Effector CD8-positive, alpha-beta T cell (primary cell): ENCODE measurements around the gene IGSF8.
"Not testable (repeated sequence)": the region's sequence is repeated elsewhere in the genome, so short reads cannot be mapped to it uniquely, and the experiment has no call there.

Experiments used
- DNase-seq: peaks from one replicate; lab custom pipeline; 2025; lab: John Stamatoyannopoulos, UW

Gene IGSF8

DNA sequence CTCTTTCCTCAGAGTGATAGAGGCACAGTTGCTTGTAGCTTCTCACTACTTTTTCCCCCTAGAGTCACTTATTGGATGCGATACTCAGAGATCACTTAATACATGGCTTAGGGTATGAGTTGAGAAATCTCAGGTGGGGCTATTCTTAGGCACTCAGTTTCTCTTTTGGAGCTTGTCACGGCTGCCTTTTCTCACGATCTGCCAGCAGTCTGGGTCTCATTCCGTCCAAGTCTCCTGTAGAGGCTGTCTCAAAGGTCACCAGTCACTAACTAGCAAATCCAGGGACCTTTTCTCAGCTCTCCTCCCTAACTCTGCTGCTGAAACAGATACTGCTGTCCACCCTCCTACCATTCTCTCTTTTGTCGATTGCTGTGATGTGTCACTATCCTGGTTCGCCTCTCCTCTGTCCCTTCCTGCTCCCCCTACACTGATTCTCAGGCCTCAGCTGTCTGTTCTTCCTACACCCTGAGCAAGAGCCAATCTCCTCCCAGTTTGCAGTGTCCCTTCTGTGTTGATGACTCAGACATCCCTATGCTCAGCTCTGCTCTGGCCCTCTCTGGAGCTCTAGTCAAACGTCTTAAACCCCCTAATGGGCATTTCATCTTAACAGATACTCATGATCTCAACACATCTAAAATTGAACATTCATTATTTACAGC lies 29.6 kb upstream of the IGSF8 start:
- no peak for DNase-seq

DNA sequence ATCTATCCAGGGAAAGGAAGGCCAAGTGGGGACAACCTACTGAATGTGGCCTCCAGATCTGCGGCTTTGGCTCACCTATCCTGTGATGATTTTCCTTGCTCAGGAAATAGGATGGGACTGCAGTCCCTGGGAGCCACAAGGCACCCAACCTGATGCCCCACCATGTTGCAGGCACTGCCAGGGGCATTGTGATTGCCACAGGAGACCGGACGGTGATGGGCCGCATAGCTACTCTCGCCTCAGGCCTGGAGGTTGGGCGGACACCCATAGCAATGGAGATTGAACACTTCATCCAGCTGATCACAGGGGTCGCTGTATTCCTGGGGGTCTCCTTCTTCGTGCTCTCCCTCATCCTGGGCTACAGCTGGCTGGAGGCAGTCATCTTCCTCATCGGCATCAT lies 29.0 kb upstream of the IGSF8 start:
- no peak for DNase-seq

DNA sequence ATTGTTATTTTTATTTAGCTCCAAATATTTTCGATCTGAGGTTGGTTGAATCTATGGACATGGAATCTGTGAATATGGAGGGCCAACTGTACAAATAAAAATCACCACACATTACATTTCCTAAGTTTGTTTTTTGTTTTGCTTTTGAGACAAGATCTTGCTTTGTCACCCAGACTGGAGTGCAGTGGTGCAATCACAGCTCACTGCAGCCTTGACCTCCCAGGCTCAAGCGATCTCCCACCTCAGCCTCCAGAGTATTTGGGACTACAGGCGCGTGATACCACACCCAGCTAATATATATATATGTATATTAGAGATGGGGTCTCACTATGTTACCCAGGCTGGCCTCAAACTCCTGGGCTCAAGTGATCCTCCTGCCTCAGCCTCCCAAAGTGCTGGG lies 27.9 kb upstream of the IGSF8 start:
- not testable (repeated sequence) for DNase-seq

DNA sequence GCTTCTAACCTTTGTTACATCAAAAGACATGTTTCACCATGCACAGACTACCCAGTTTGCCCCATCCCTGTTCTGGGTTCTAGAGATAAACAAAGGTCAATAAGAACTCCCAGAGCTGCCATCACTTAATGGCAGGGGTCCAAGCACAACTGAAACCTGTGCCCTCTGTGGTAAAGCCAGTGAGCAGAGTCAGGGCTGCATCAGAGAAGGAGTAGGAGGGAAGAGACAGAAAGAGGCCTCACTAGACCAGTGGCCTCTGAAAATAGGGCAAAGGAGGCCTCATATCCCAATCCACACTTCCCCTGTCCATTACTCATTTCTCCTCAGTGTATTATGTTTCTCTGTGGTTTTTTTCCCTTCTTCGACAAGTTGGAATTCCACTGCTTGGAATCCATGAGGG lies 27.3 kb upstream of the IGSF8 start:
- DNase-seq, result no peak

DNA sequence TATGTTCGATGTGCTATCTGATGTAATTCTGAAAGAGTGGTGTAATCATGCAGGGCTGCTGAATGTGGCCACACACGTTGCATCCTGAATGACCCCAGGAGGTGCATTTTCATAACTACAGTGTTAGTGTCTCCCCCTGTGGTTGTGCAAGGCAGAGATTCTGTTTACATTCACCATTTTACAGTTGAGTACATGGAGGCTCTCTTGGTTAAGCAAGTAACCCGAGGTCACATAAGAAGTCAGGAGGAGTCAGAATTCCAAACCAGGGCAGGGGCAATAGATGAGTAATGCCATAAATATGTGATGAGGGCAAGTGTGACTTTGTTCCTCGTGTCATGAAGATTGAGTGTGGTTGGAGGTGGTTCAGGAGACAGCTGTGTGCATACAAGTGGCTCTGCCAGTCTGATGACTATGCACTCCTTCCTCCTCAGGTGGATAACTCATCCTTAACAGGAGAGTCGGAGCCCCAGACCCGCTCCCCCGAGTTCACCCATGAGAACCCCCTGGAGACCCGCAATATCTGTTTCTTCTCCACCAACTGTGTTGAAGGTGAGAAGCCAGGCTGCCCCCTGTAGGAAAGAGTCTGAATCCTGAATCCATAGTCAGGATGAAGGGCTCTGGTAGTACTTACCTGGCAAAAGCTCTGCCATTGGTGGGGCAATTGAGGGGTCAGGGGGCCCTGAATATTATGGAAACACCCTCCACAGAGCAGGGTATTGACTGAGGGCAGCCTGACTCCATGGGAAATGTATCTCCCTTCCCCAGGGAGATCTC lies 26.5 kb upstream of the IGSF8 start:
- DNase-seq, result no peak

DNA sequence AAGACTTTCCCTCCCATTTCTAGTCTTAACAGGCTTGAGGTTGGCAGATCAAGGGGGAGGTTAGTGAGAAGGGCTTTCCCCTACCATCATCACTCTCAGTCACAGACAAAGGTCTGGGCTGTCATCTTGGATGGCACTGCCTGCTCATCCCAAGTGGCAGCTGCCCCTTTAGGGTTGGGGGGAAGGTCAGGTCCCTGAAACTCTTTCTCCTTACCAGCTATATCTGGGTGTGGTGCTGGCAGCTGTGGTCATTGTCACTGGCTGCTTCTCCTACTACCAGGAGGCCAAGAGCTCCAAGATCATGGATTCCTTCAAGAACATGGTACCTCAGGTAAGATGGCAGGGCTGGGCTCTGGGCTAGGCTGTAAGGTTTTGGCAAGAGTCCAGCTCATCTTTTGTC lies 25.3 kb upstream of the IGSF8 start:
- DNase-seq, result no peak

DNA sequence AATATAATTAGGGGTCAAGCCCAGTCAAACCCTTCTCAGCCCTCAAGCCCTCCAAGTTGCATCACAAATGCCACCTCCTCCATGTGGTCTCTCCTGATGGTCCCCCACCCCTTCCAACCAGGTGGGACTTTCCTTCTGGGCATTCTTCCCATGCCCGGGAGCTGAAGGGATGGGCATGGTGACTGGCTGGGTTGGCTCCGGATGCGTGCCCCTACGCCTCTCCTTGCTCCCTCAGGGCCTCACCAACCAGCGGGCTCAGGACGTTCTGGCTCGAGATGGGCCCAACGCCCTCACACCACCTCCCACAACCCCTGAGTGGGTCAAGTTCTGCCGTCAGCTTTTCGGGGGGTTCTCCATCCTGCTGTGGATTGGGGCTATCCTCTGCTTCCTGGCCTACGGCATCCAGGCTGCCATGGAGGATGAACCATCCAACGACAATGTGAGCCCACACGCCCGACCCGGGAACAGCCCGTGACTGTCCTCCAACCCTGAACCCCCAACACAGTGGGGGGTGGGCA lies 24.6 kb upstream of the IGSF8 start:
- DNase-seq, result no peak

DNA sequence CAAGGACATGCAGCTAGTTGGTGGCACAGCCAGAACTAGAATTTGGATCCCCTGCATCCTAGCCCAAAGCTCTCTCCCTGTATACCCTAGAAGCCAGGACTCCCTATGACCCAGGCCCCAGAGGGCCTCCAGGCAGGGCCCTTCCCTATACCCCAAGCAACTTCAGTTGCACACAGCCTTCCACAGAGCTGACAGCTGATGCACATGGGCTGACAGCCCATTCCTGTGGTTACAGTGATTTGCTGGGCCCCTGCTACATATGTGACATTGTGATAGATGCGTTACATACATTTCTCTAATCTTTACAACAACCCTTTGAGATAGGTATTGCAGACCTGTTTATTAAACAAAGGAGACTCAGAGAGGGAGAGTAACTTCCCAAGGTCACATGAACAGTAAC lies 23.0 kb upstream of the IGSF8 start:
- DNase-seq, result no peak

DNA sequence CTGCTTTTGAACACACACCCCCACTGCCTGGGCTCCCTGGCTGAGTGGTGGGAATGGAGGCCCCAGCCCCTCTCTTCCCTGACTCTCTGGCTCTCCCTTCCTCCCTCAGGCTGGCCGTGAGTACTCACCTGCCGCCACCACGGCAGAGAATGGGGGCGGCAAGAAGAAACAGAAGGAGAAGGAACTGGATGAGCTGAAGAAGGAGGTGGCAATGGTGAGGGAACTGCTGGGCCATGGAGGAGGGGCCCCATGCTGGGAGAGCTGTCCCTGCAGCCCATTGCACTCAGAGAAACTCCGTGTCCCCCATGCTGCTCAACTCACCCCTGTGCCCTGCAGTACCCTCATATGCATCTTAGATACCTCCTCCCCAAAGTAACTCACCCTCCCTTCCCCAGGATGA lies 22.4 kb upstream of the IGSF8 start:
- no peak for DNase-seq

DNA sequence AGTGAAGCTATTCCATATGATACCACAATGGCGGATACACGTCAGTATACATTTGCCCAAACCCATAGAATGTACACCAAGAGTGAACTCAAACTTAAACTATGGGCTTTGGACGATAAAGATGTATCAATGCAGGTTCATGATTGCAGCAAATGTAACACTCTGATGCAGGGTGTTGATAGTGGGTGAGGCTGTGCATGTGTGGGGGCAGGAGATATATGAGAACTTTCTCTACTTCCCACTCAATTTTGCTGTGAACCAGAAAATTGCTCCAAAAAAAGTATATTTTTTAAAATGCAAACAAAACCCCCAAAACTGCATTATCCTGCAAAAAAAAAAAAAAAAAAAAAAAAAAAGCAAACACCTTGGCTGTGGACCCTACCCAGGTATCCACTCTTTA lies 20.5 kb upstream of the IGSF8 start:
- no peak for DNase-seq

DNA sequence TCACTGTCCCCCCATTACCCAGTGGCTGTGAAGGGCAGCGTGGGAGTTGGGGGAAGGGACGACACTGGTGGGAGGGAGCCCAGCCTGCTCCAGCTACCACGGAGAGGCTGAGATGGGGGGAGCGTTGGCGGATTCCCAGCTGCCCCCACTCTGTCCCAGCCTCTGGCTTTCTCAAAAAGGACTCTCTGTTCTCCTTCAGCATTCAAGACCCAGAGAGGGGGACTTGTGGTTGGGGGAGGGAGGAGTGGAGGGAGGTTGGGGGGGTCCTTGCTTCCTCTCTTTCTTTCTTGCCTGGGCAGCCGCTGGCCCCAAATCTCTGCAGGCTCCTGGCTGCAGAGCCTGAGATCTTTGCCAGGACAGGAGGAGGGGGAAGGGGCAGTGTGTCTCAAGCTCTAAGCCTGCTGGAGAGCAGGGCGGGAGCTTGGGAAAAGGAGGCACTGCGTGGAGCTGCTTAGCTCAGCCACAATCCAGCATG lies 19.3 kb upstream of the IGSF8 start:
- DNase-seq, result no peak

DNA sequence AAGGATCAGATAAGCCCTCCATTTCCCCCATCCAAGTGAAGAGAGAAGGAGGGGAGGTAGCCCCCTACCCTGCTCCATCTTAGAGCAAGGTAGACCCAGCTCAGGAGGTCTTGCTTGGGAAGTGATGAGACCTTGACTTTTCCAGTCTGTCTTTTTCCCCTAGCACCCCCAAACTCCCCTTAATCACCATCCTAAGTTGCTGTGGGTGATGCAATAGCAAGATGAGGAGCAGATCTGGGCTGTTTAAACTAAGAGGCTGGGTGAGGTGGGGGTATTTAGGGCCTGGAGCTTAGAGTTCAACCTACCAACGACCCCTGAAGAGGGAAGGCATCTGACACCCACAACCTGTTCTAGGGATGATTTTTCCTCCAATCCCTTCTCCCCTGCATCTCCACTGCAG lies 18.9 kb upstream of the IGSF8 start:
- no peak for DNase-seq

DNA sequence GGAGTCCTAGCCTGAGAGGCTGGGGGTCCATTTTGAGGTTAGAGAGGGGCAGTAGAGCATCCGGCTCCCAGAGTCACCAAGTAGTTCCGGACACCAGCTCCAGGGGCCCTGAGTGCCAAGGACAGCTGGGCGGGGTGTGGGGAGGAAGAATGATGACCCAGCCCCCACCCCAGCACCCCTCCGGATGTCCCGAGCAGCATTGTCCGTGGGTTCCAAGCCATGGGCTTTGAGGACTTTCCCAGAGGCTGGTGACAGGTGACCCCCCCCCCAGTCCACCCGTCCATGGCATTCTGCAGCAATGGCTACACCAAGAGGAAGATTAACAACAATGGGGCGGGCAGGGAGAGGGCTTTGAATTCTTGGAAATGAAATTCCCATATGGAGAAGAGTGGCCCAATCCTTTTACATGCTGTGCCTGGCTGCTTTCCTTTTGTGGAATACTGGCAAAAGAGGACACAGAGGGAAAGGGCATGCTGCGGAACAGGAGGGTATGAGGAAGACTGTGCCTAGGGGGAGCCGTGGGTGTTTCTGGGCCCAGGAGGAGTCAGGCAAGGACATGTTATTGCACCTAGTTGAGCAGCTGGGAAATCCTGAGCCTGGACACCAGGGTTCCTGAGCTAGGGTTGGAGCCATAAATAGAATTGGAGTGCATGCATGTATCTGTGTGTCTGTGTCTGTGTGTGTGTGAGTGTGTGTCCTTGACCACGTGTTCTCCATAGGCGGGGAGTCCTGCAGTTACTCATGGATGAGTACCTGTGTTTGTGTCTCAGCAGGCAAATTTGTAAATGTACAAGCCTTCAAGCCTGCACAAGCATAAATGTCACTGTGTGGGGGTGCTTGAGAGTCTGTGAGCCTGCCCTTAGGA lies 18.1 kb upstream of the IGSF8 start:
- DNase-seq, result no peak

DNA sequence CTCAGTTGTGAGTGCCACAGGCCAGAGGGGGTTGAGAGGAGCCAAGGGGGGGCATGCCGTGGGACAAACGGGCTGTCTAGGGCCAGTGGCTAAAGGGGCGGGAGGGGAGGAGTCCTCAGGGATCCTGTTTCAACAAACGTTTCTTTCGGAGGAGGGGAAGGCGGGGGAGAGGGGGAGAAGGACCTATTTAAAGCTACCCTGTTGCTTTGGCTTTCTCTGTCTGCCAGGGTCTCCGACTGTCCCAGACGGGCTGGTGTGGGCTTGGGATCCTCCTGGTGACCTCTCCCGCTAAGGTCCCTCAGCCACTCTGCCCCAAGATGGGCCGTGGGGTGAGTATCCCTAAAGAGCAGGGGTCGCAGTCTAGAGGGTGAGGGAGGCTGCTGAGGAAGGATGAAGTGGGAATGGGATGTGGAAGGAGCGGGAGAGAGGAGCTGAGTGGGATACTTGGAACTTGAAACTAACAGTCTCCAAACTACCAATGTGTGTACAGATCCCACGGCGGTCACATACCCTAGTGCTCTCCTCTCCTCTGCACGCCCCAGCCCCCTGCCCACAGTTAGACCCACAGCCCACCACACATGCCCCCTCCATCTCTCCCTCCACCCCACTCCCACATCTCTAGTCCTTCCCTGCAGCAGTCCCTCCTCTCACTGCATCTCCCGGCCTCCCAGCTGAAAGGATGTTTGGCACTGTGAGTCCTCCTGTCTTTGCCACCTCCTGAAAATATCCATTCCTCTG lies 17.3 kb upstream of the IGSF8 start, which contains the start of gene ATP1A2:
ATP1A2 (plus strand) TSS at position 215 of the 738 bp plus-strand sequence; CDS start at position 318, 103 bp downstream.
- DNase-seq, result no peak

DNA sequence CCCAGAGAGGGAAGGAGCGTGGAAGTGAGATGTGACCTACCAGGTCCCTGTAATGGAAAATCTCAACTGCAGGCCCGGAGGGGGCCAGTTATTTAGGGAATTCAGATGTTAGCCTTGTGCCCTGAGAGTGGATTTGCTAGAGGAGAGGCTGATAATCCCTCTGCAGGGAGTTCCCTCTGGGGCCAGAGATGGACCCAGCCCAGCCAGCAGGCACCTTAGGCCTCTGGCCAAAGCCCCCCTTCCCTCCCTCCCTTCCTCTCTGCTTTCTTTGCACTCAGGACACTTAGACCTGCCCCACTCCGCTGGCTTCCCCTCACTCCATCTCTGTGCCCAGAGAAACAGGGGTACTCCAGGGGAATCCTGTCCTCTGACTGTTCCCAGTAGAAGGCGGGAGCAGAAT lies 15.7 kb upstream of the IGSF8 start:
- no peak for DNase-seq

DNA sequence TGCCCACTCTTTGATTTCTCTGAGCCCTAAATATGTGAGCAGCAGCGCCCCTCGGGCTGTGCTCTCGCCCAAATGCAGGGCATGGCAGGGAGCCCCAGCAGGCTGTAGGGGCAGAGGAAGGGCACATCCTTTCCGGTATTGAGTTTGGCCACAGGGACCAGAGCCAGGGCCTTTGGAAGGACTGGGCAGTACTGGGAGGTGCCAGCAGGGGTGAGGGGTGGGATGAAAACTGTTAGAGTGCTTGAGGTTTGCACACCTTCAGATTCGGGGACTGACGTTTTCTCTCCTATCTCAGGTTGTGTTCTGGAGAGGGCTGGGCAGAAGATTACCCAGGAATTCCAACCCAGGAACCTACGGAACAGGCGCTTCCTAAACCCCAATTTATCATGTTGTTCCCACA lies 15.0 kb upstream of the IGSF8 start:
- no peak for DNase-seq

DNA sequence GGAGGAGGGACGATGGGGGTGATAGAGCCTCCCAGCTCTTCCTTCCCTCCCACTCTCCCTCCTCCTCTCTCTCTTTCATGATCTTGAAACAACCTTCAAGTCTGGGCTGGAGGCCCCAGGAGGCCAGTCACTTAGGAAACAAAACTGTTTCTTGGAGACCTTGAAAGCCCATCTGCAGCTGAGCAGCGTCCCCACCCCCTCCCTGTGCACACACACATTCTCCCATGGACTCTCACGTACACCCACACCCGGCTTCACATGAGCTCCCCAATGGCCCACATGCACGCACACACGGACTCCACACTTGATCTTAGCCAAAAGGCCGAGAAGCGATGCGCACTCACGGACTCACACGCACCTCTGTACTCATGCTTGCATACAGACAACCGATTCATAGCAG lies 13.9 kb upstream of the IGSF8 start:
- DNase-seq, result no peak

DNA sequence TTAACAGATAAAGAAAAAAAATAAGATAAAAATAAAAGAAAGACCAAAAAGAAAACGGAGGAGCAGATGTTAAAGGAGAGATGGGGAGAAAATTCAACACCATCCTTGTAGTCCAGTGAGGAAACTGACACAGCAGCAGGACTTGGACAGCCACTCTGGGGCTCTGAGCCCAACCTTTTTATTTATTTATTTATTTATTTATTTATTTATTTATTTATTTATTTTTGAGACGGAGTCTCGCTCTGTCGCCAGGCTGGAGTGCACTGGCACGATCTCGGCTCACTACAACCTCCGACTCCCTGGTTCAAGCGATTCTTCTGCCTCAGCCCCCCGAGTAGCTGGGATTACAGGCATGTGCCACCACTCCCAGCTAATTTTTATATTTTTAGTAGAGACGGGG lies 13.0 kb upstream of the IGSF8 start:
- not testable (repeated sequence) for DNase-seq

DNA sequence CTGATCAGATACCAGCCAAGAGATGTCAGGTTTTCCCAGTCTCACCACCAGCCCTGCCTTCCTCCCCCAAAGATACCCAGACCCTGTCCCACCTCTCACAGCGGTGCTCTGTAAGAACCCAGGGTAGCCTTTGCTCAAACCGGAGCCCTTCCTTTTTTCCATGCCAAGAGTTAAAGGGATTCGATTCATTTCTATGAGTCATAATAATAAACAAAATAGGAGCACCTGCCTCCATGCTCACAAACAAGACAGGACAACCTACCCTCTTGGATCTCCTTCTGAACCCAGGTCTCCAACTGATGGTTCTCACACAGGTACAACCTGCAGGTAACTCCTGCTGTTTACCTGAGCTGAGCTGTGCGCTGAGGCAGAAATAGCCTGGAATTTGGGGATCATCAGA lies 11.3 kb upstream of the IGSF8 start:
- no peak for DNase-seq

DNA sequence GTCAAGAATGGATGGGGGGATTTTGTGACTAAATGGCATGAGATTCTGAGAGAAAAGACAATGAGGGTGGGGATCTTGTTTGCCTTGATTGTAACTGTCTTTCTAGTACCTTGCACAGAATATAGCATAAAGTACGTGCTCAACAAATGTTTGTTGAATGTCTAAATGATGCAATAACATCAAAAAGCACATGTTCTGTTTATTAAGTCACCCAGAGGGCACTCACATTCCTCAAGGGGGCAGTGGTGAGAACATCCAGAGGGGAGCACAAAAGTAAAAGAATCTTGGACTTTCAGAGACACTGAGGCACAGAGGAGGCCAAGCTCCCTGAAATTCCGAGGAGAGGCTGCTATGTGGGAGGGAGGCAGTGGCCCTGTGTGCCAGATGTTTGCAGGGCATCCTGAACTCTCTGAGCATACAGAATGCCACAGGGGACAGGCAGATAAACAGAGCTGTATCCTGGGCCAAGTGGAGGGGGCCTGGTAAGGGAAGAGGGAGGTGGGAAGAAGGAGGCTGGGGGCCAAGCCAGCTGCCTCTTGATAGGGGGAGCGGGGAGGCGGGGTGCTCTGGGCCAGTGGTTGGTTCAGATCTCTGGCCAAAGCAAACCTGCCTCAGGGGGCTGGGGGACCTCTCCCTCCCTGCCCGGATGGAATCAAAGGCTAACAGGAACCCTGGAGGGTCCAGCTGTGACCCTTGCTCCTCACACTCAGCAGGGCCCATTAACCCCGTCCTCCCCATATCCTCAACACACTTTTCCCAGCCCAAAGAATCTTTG lies 10.7 kb upstream of the IGSF8 start:
- DNase-seq, result no peak

DNA sequence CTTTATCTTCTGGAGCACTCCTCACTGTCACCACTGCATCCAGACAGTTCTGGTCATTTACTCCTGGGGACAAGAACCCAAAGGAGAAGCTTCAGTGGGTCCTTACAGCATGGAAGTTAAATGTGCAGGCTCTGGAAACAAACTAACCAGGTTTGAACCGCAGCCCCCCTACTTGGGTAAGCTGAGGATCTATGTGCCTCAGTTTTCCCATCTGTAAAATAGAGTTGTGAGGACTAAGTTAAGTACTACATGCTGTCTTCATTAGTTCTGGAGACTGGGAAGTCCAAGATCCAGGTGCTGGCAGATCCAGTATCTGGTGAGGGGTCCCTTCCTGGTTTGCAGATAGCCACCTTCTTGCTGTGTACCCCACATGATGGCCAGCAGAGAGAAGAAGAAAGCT lies 9.1 kb upstream of the IGSF8 start:
- no peak for DNase-seq
